Gastroesophageal sphincter (tissue), 4 donors: ENCODE measurements around the gene CADPS2. TPM values are rescaled to one million over a fixed set of nuclear protein-coding genes. Genes with fewer than 3 reads are reported as not detected.
"Not testable (repeated sequence)": the region's sequence is repeated elsewhere in the genome, so short reads cannot be mapped to it uniquely, and the experiment has no call there.

Experiments
- ATAC-seq: fragments of 150-250 bp; one replicate; pipeline ENCODE4 v1.9.1; 2016; ENCODE audit warnings: mild to moderate bottlenecking, moderate library complexity
- H3K27ac ChIP-seq, 4 donors: fragments of 200-600 bp; sonication (generic) in 3 of 4; 1 replicate in 3 of 4; 2 replicates in 1 of 4; pipeline ENCODE4 v1.5.1; 2016 to 2019
- H3K27me3 ChIP-seq: fragments of 200-600 bp; sonication (generic); one replicate; pipeline ENCODE4 v1.5.1; 2019
- H3K36me3 ChIP-seq, 2 donors: fragments of 200-600 bp; sonication (generic); one replicate each; pipeline ENCODE4 v1.5.1; 2019; ENCODE audit warnings: control low read depth in 1 of 2
- H3K4me1 ChIP-seq, 3 donors: fragments of 200-600 bp; sonication (generic); 1 replicate in 2 of 3; 2 replicates in 1 of 3; pipeline ENCODE4 v1.5.1; 2016 to 2019; ENCODE audit warnings: control low read depth in 2 of 3
- H3K4me3 ChIP-seq, 2 donors: fragments of 200-600 bp; sonication (generic); one replicate each; pipeline ENCODE4 v1.5.1; 2019; ENCODE audit warnings: mild to moderate bottlenecking in 1 of 2, moderate library complexity in 1 of 2
- H3K9me3 ChIP-seq, 3 donors: fragments of 200-600 bp; sonication (generic); one replicate each; pipeline ENCODE4 v1.5.1; 2017 to 2019; ENCODE audit warnings: control low read depth in 2 of 3
- CTCF ChIP-seq, 4 experiments: fragments of 200-600 bp in 2 of 4; fragments of 450-650 bp in 2 of 4; sonication (generic) in 1 of 4; IDR thresholded peaks; one replicate each; pipeline ENCODE4 v1.5.1; 2017 to 2019; ENCODE audit warnings: antibody characterized with exemption in 4 of 4, mild to moderate bottlenecking in 2 of 4, moderate library complexity in 2 of 4
- EP300 ChIP-seq: sonication (generic); formaldehyde crosslinking; IDR thresholded peaks from one replicate; pipeline ENCODE4 v1.6.1; 2017; ENCODE audit warnings: antibody characterized with exemption, mild to moderate bottlenecking
- POLR2A ChIP-seq, 2 donors: fragments of 450-650 bp; IDR thresholded peaks; one replicate each; pipeline ENCODE4 v1.6.1; 2017; ENCODE audit warnings: antibody characterized with exemption in 2 of 2, mild to moderate bottlenecking in 2 of 2, moderate library complexity in 1 of 2
- POLR2AphosphoS5 ChIP-seq: sonication (generic); formaldehyde crosslinking; IDR thresholded peaks from one replicate; pipeline ENCODE4 v1.6.1; 2017; ENCODE audit warnings: antibody characterized with exemption
- WGBS, 2 donors: methylation state at CpG; one replicate each; pipeline ENCODE4 v1.1.5; 2018; ENCODE audit warnings: low coverage in 1 of 2; 5-methylcytosine and 5-hydroxymethylcytosine counted together
- small RNA-seq, 4 donors: library from RNA; depleted of rRNA; stranded (forward); fragments of <200 nt; gene quantifications; one replicate each; pipeline ENCODE3, GENCODE V24; 2016
- total RNA-seq, 4 donors: library from RNA; depleted of rRNA; stranded (reverse); fragments of >200 nt; gene quantifications; one replicate each; pipeline ENCODE4 v1.1.0, GENCODE V29; 2016

CADPS2 gene
- total RNA-seq, 4 donors from 2014 or later = 20.3 to 205 (median 138) TPM

- no peak for ATAC-seq
- WGBS, 2 donors = no CpG with 5 or more reads among the region's 1 CpG
- Histone ChIP-seq H3K9me3 (peaks cover 0 to 38% (median 0%) of the 10 kb centered on the region in 3 donors), H3K36me3 (no peaks in the 10 kb centered on the region), H3K4me1 (no peaks in the 10 kb centered on the region), H3K27me3 (peaks cover 26% of the 10 kb centered on the region), H3K27ac (no peak overlapping the region), H3K4me3 (no peak overlapping the region)
- TF ChIP-seq CTCF (IDR thresholded peaks at IDR 0.05) = no peak
- TF ChIP-seq POLR2AphosphoS5 = no peak
- no peak for TF ChIP-seq EP300
- TF ChIP-seq POLR2A (IDR thresholded peaks at IDR 0.05) = no peak
Measured at GRCh38 chr7:122290476-122290875, 595.8 kb downstream of the CADPS2 start.

GRCh38 chr7:122289426-122289825 is 596.8 kb downstream of the CADPS2 start:
- H3K36me3 ChIP-seq = no peaks in the 10 kb centered on the region
- no peaks in the 10 kb centered on the region for H3K4me1 ChIP-seq
- H3K4me3 ChIP-seq = no peak overlapping the region
- ATAC-seq = no peak
- H3K27ac ChIP-seq = no peak overlapping the region
- TF ChIP-seq CTCF (IDR thresholded peaks at IDR 0.05) (no peak), POLR2AphosphoS5 (no peak), POLR2A (IDR thresholded peaks at IDR 0.05) (no peak)
- WGBS, 2 donors = 80 to 86% methylated on average over 1 of the region's 1 CpG
- peaks cover 21% of the 10 kb centered on the region for H3K27me3 ChIP-seq
- peaks cover 0 to 38% (median 0%) of the 10 kb centered on the region in 3 donors for H3K9me3 ChIP-seq

- WGBS, 2 donors = 93 to 98% methylated on average over 7 to 9 of the region's 24 CpGs
- H3K27me3 ChIP-seq = peaks cover 11% of the 10 kb centered on the region
- not testable (repeated sequence) for H3K9me3 ChIP-seq, H3K4me1 ChIP-seq, H3K27ac ChIP-seq, H3K36me3 ChIP-seq, H3K4me3 ChIP-seq, ATAC-seq
Measured at GRCh38 chr7:122284608-122285007, 601.7 kb downstream of the CADPS2 start.

GRCh38 chr7:122273117-122273516 is 613.1 kb downstream of the CADPS2 start:
- Histone ChIP-seq H3K36me3 (no peaks in the 10 kb centered on the region), H3K4me1 (no peaks in the 10 kb centered on the region), H3K27ac (no peak overlapping the region), H3K4me3 (no peak overlapping the region), H3K27me3 (no peaks in the 10 kb centered on the region), H3K9me3 (no peaks in the 10 kb centered on the region)
- 82 to 86% methylated on average over 2 of the region's 2 CpGs for WGBS, 2 donors
- TF ChIP-seq POLR2A (IDR thresholded peaks at IDR 0.05) = no peak
- no peak for TF ChIP-seq POLR2AphosphoS5
- no peak for TF ChIP-seq EP300
- TF ChIP-seq CTCF (IDR thresholded peaks at IDR 0.05) = no peak
- no peak for ATAC-seq

GRCh38 chr7:122269241-122269640 is 617.0 kb downstream of the CADPS2 start:
- Histone ChIP-seq H3K27ac (no peak overlapping the region), H3K4me3 (no peak overlapping the region), H3K9me3 (no peaks in the 10 kb centered on the region), H3K4me1 (no peaks in the 10 kb centered on the region), H3K36me3 (no peaks in the 10 kb centered on the region), H3K27me3 (no peaks in the 10 kb centered on the region)
- no CpG with 5 or more reads among the region's 1 CpG for WGBS, 2 donors
- TF ChIP-seq POLR2A (IDR thresholded peaks at IDR 0.05) (no peak), POLR2AphosphoS5 (no peak), CTCF (IDR thresholded peaks at IDR 0.05) (no peak), EP300 (no peak)
- ATAC-seq = no peak

Small RNA genes within 50 kb of the gene (small RNA-seq; reads per million reads assigned to genes)
- 0 reads per million in 4 donors for gene AC006463.1

Other genes starting within 250 kb of the CADPS2 start
- 10 to 100 TPM in 1 of 4 donors, under 1 TPM in 2, not detected in 1; 0.67 to 14.0 (median 0.85) TPM for gene RNF133, start 187.3 kb downstream of the CADPS2 start, total RNA-seq
- gene RNF148, start 183.5 kb downstream of the CADPS2 start, total RNA-seq = 10 to 100 TPM in 1 of 4 donors, 1 to 10 TPM in 1, under 1 TPM in 2; 0.27 to 15.3 (median 1.1) TPM
- gene TAS2R16, start 109.2 kb upstream of the CADPS2 start, total RNA-seq = not detected